ENCODE measurements around the gene SSH3. TPM values are rescaled to one million over a fixed set of nuclear protein-coding genes. Genes with fewer than 3 reads are reported as not detected.

SSH3 gene
- total and polyA plus RNA-seq, 4 donors = 4.8 to 10.4 (median 8.1) TPM

DNA sequence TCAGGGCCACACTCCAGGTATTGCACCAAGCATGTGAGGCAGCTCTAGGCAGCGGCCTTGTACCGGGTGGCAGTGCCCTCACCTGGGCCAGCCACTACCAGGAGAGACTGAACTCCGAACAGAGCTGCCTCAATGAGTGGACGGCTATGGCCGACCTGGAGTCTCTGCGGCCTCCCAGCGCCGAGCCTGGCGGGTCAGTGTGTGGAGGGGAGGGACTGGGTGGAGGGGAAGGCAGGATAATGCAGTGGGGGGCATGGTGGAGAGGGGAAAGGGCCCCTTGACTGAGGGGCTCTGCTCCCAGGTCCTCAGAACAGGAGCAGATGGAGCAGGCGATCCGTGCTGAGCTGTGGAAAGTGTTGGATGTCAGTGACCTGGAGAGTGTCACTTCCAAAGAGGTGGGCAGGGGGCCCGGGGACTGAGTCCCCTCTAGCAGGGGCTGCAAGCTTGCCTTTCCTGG lies 4.2 kb downstream of the SSH3 start:
- no peak overlapping the region for H3K27ac ChIP-seq (ENCODE audit: low read depth in 1 of 2, low read length in 2 of 2)
- no peaks in the 10 kb centered on the region for H3K27me3 ChIP-seq (ENCODE audit: control insufficient read depth in 4 of 4, insufficient read depth in 4 of 4, low read length in 3 of 4)
- TF ChIP-seq RAD21 (IDR thresholded peaks at IDR 0.05) = no peak
- no peak for TF ChIP-seq TAF1 (conservative IDR thresholded peaks at IDR 0.05)
- TF ChIP-seq RXRA (IDR thresholded peaks at IDR 0.05) = no peak
- no peak for TF ChIP-seq YY1 (IDR thresholded peaks at IDR 0.05)
- TF ChIP-seq, protein P1, sequence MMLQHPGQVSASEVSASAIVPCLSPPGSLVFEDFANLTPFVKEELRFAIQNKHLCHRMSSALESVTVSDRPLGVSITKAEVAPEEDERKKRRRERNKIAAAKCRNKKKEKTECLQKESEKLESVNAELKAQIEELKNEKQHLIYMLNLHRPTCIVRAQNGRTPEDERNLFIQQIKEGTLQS (IDR thresholded peaks at IDR 0.05) = no peak
- TF ChIP-seq HNF4G (IDR thresholded peaks at IDR 0.05) = no peak
- TF ChIP-seq FOXA1 (IDR thresholded peaks at IDR 0.05) = no peak
- no peak for TF ChIP-seq HNF4A (conservative IDR thresholded peaks at IDR 0.05)
- TF ChIP-seq NR2F2 (IDR thresholded peaks at IDR 0.05) = no peak
- no peak for TF ChIP-seq GABPA (IDR thresholded peaks at IDR 0.05 in 1 of 2, conservative IDR thresholded peaks at IDR 0.05 in 1 of 2)
- TF ChIP-seq, protein P2, sequence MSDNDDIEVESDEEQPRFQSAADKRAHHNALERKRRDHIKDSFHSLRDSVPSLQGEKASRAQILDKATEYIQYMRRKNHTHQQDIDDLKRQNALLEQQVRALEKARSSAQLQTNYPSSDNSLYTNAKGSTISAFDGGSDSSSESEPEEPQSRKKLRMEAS (IDR thresholded peaks at IDR 0.05) = no peak
- no peak for TF ChIP-seq SP1 (IDR thresholded peaks at IDR 0.05)
- TF ChIP-seq, protein P3, sequence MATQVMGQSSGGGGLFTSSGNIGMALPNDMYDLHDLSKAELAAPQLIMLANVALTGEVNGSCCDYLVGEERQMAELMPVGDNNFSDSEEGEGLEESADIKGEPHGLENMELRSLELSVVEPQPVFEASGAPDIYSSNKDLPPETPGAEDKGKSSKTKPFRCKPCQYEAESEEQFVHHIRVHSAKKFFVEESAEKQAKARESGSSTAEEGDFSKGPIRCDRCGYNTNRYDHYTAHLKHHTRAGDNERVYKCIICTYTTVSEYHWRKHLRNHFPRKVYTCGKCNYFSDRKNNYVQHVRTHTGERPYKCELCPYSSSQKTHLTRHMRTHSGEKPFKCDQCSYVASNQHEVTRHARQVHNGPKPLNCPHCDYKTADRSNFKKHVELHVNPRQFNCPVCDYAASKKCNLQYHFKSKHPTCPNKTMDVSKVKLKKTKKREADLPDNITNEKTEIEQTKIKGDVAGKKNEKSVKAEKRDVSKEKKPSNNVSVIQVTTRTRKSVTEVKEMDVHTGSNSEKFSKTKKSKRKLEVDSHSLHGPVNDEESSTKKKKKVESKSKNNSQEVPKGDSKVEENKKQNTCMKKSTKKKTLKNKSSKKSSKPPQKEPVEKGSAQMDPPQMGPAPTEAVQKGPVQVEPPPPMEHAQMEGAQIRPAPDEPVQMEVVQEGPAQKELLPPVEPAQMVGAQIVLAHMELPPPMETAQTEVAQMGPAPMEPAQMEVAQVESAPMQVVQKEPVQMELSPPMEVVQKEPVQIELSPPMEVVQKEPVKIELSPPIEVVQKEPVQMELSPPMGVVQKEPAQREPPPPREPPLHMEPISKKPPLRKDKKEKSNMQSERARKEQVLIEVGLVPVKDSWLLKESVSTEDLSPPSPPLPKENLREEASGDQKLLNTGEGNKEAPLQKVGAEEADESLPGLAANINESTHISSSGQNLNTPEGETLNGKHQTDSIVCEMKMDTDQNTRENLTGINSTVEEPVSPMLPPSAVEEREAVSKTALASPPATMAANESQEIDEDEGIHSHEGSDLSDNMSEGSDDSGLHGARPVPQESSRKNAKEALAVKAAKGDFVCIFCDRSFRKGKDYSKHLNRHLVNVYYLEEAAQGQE (IDR thresholded peaks at IDR 0.05) = no peak
- TF ChIP-seq, protein P4, sequence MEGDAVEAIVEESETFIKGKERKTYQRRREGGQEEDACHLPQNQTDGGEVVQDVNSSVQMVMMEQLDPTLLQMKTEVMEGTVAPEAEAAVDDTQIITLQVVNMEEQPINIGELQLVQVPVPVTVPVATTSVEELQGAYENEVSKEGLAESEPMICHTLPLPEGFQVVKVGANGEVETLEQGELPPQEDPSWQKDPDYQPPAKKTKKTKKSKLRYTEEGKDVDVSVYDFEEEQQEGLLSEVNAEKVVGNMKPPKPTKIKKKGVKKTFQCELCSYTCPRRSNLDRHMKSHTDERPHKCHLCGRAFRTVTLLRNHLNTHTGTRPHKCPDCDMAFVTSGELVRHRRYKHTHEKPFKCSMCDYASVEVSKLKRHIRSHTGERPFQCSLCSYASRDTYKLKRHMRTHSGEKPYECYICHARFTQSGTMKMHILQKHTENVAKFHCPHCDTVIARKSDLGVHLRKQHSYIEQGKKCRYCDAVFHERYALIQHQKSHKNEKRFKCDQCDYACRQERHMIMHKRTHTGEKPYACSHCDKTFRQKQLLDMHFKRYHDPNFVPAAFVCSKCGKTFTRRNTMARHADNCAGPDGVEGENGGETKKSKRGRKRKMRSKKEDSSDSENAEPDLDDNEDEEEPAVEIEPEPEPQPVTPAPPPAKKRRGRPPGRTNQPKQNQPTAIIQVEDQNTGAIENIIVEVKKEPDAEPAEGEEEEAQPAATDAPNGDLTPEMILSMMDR (IDR thresholded peaks at IDR 0.05; ENCODE audit: low read depth, low read length, missing input control) = no peak
- no peak for TF ChIP-seq FOXA2 (IDR thresholded peaks at IDR 0.05)
- no peak for TF ChIP-seq JUND (IDR thresholded peaks at IDR 0.05)
- TF ChIP-seq, protein P5, sequence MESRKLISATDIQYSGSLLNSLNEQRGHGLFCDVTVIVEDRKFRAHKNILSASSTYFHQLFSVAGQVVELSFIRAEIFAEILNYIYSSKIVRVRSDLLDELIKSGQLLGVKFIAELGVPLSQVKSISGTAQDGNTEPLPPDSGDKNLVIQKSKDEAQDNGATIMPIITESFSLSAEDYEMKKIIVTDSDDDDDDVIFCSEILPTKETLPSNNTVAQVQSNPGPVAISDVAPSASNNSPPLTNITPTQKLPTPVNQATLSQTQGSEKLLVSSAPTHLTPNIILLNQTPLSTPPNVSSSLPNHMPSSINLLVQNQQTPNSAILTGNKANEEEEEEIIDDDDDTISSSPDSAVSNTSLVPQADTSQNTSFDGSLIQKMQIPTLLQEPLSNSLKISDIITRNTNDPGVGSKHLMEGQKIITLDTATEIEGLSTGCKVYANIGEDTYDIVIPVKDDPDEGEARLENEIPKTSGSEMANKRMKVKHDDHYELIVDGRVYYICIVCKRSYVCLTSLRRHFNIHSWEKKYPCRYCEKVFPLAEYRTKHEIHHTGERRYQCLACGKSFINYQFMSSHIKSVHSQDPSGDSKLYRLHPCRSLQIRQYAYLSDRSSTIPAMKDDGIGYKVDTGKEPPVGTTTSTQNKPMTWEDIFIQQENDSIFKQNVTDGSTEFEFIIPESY (IDR thresholded peaks at IDR 0.05) = no peak
- no peak for TF ChIP-seq EGR1 (IDR thresholded peaks at IDR 0.05; ENCODE audit: low read depth in 2 of 2)
- H3K9ac ChIP-seq (ENCODE audit: low read depth in 1 of 2, low read length in 2 of 2) = no peak overlapping the region
- no peaks in the 10 kb centered on the region for H3K9me3 ChIP-seq (ENCODE audit: control insufficient read depth in 4 of 4, low read length in 3 of 4)
- peaks cover 9 to 20% (median 12%) of the 10 kb centered on the region in 4 donors for H3K4me1 ChIP-seq (ENCODE audit: control insufficient read depth in 4 of 4, insufficient read depth in 4 of 4, low read length in 3 of 4)
- 95% methylated on average over 12 of the region's 12 CpGs for WGBS
- H3K4me3 ChIP-seq (ENCODE audit: low read depth in 1 of 3, low read length in 3 of 3) = no peak overlapping the region
- peaks cover 5 to 15% (median 6%) of the 10 kb centered on the region in 4 donors for H3K36me3 ChIP-seq (ENCODE audit: control insufficient read depth in 4 of 4, insufficient read depth in 3 of 4, low read depth in 1 of 4, low read length in 3 of 4)
- DNase-seq (ENCODE audit: low spot score) = no peak

All from liver (tissue), 9 donors.